Measurements from ENCODE around the gene ST3GAL2.
"Not testable (repeated sequence)": the region's sequence is repeated elsewhere in the genome, so short reads cannot be mapped to it uniquely, and the experiment has no call there.

ST3GAL2 gene

DNA sequence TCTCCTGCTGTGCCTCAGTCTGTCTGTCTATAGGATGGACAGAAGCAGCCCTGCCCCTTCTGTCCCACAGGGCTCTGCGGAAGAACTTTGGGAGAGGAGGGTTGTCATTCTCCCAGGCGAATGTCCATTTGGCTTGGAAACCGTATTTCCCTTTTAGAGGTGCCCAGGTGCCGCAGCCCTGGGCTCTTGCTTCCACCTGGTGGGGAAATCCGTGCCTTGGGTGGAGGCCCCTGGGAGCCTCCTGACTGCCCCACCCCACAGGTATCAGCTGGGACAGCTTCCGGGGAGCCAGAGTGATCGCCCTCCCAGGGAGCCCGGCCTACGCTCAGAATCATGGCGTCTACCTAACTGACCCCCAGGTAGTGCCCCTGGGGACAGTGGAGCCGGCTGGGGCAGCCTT, 28.2 kb upstream of the ST3GAL2 start:
- no peak for DNase-seq

DNA sequence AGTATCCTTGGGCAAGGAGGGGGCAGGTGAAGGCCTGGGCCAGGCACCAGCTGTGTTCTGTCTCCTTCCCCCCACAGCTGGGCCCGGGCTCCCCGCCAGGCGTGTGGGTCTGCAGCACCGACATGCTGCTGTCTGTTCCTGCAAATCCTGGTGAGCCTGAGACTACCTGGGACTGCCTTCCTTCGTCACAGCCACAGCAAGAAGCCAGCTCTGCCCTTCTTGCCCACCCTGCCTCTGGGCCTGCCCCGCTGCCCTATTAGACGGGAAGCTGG, 27.8 kb upstream of the ST3GAL2 start:
- DNase-seq = no peak

- DNase-seq = no peak
Observed at GRCh38 chr16:70465999-70466804, 27.3 kb upstream of the ST3GAL2 start.

DNA sequence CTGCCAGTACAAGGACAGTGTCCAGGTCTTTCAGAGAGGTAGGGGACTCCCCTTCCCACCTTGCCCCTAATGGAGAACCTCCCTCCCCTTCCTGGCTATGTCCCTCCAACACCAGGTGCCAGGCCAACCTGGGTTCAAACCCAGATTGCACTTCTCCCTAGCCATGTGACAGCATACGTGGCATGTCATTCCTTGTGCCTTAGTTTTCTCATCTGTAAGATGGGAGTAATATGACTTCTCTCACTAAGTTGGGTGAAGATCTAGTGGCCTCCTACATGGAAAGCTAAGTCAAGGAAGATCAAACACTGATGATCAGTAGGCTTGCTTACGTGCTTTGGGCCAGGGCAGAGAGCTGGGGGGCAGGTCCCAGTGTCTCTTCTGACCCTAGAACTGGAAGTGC, 24.3 kb upstream of the ST3GAL2 start:
- no peak for DNase-seq

DNA sequence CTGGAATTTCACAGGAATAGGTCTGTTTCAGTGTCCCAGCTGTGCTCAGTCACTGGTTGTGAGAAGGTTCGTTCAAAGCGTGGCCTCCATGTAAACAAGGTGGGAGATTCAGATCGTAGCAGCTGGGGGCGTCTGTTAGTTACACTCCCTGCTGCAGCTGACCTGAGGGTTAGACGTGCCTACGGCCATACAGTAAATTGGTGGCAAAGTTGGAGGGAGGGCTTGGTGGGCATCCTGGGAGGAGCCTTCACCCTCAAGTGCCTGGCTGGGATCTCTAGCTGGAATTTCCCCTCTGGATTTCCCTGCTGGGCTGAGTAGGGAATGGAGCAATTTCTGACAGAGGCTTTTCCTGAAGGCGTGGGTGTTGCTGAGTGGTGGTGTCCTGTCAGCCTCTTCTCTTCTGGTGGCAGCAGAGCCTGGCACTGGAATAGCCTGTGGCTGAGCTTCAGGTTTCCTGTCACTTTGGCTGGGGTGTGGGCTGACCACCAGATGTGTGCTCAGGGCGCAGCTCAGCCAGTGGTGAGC, 21.9 kb upstream of the ST3GAL2 start:
- no peak for DNase-seq

GRCh38 chr16:70457446-70458166, 18.7 kb upstream of the ST3GAL2 start:
- no peak for DNase-seq

GRCh38 chr16:70455910-70456309, 17.0 kb upstream of the ST3GAL2 start:
- DNase-seq = no peak

- no peak for DNase-seq
Observed at GRCh38 chr16:70454222-70455034, 15.5 kb upstream of the ST3GAL2 start, which contains the start of gene FCSK. FCSK (plus strand) TSS chr16:70454595; CDS start chr16:70463191, 8,596 bp downstream.

GRCh38 chr16:70453892-70454221, 15.0 kb upstream of the ST3GAL2 start:
- DNase-seq = no peak

DNA sequence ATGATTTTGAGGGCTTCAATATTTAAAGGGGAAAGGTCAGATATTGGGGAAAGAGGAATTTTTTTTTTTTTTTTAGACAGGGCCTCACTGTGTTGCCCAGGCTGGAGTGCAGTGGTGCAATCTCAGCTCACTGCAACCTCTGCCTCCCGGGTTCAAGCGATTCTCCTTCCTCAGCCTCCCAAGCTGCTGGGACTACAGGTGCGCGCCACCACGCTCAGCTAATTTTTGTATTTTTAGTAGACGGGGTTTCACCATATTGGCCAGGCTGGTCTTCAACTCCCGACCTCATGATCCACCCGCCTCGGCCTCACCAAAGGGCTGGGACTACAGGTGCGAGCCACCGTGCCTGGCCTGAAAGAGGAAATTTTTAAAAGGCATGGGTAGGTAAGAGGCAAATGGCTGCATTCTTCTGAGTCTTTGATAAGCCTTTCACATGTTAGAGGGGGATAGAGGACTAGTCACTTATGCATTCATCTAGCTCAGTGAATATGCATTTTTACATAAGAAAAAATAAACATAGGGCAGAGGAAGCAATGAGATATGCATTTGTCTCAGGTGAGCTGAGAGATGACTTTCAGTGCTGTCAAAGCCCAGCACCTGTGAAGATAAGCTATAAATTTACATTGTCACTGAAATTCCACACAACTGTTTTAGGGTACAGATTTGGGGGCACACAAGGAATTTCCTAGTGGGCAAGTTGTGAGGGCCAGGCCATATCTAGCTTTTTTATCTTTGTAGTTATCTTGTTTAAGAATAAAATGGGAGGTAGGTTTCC, 14.4 kb upstream of the ST3GAL2 start:
- DNase-seq = no peak

DNA sequence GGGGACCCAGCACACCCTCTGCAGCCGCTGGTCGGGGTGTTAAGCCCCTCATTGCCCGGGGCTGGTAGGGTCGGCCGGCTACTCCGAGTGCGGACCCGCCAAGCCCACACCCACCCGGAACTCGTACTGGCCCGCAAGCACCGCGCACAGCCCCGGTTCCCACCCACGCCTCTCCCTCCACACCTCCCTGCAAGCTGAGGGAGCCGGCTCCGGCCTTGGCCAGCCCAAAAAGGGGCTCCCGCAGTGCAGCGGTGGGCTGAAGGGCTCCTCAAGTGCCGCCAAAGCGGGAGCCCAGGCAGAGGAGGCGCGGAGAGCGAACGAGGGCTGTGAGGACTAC, 12.1 kb upstream of the ST3GAL2 start:
- DNase-seq = not testable (repeated sequence)

GRCh38 chr16:70450142-70451003, 11.5 kb upstream of the ST3GAL2 start:
- DNase-seq = not testable (repeated sequence)

DNA sequence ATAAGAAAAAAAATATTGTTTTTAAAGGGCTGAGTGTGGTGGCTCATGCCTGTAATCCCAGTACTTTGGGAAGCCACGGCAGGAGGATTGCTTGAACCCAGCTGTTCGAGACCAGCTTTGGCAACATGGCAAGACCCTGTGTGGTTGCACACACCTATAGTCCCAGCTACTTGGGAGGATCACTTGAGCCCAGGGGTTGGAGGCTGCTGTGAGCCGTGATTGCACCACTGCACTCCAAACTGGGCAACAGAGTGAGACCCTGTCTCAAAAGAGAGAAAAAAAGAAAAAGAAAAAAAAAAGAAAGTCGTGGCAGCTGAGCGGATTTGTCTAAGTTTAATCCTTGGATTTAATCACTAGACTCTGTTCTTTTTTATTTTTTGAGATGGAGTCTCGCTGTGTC, 9.2 kb upstream of the ST3GAL2 start:
- DNase-seq = no peak

GRCh38 chr16:70444249-70445063, 5.6 kb upstream of the ST3GAL2 start:
- DNase-seq = no peak

- no peak for DNase-seq
Observed at GRCh38 chr16:70442344-70442743, 3.4 kb upstream of the ST3GAL2 start.

- DNase-seq = no peak
Observed at GRCh38 chr16:70441406-70441990, 2.6 kb upstream of the ST3GAL2 start.

- DNase-seq = no peak
Observed at GRCh38 chr16:70440009-70440692, 1.3 kb upstream of the ST3GAL2 start.

DNA sequence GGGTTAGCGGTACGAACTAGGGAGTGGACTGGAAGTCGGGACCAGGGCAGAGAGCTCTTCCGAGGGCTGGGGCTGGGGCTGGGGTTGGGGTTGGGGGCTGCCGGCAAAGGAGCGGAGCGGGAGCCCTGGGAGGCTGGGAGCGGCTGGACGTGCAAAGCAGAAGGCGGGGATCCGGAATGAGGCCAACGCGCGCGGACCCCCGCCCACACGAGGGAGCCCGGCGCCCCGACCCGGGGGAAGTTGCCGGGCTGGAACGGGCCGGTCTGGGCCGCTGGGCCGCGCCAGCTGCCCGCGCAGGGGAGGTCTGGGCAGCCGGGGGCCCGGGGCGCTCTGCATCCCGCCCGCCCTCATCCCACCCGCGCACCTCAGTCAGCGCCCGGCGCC, 323 bp downstream of the ST3GAL2 start:
- no peak for DNase-seq

- no peak for DNase-seq
Observed at GRCh38 chr16:70437582-70438557, 1.0 kb downstream of the ST3GAL2 start.

All from cortex of kidney (tissue), 1 donor.